Measurements from ENCODE around the gene SFI1.

DNA sequence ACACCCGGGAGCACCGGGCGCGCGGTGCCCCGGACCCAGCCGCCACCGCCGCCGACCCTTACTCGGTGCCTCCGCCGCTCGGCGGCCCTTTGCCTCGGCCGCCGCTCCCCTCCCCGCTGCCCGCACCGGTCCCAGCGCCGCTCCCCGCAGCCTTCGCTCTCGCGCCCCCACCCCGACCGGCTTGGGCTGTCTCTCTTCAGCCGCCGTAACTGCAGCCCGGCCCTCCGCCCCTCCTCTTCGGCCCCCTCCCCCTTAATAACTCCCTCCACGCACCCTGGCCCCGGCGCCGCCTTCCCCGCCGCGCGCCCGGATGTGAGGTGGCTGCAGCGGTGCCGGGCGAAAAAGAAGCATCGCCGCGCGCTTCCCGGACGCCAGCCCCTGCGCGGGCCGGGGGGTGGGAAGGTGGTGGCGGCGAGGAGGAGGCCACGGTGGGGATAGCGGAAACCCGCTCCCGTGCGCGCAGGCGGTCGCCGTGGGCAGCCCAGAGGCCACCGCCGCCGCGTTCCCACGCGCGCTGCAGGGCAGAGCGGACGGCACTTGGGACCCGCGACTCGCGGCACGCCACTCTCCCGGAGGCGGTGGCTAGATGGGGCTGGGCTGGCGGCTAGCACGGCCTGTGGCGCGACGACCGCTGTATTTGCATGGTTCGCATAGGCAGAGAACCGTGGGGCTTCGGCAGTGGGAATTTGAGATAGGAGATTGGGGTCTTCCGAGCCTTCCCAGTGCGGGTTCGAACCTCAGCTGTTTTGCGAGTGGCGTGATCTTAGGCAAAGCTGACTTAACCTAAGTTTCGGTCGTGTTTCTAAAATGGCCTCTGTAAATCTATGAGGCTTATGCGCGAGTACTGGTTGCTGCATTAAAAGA is 6.5 kb upstream of the SFI1 start, which contains the start of gene EIF4ENIF1:
- TF ChIP-seq POLR2AphosphoS5 (IDR thresholded peaks at IDR 0.05) = peak; percentile 86 to 94 (median 94)
- TF ChIP-seq CTCF (IDR thresholded peaks at IDR 0.05 in 8 of 11, conservative IDR thresholded peaks at IDR 0.05 in 3 of 11) = no peak
